ENCODE measurements around the gene PSMD9. TPM values are rescaled to one million over a fixed set of nuclear protein-coding genes. Genes with fewer than 3 reads are reported as not detected.

Gene PSMD9
- total and polyA plus RNA-seq, 2 experiments from 2014 or later = 32.7 to 36.3 TPM

- H3K27ac ChIP-seq (ENCODE audit: low read depth) = peak overlapping the region; percentile 56
These were observed 45.1 kb downstream of the PSMD9 start for GRCh38 chr12:121933522-121934308.

More at GRCh38 chr12:121933522-121934308, 45.1 kb downstream of the PSMD9 start:
- TF ChIP-seq, protein P1, sequence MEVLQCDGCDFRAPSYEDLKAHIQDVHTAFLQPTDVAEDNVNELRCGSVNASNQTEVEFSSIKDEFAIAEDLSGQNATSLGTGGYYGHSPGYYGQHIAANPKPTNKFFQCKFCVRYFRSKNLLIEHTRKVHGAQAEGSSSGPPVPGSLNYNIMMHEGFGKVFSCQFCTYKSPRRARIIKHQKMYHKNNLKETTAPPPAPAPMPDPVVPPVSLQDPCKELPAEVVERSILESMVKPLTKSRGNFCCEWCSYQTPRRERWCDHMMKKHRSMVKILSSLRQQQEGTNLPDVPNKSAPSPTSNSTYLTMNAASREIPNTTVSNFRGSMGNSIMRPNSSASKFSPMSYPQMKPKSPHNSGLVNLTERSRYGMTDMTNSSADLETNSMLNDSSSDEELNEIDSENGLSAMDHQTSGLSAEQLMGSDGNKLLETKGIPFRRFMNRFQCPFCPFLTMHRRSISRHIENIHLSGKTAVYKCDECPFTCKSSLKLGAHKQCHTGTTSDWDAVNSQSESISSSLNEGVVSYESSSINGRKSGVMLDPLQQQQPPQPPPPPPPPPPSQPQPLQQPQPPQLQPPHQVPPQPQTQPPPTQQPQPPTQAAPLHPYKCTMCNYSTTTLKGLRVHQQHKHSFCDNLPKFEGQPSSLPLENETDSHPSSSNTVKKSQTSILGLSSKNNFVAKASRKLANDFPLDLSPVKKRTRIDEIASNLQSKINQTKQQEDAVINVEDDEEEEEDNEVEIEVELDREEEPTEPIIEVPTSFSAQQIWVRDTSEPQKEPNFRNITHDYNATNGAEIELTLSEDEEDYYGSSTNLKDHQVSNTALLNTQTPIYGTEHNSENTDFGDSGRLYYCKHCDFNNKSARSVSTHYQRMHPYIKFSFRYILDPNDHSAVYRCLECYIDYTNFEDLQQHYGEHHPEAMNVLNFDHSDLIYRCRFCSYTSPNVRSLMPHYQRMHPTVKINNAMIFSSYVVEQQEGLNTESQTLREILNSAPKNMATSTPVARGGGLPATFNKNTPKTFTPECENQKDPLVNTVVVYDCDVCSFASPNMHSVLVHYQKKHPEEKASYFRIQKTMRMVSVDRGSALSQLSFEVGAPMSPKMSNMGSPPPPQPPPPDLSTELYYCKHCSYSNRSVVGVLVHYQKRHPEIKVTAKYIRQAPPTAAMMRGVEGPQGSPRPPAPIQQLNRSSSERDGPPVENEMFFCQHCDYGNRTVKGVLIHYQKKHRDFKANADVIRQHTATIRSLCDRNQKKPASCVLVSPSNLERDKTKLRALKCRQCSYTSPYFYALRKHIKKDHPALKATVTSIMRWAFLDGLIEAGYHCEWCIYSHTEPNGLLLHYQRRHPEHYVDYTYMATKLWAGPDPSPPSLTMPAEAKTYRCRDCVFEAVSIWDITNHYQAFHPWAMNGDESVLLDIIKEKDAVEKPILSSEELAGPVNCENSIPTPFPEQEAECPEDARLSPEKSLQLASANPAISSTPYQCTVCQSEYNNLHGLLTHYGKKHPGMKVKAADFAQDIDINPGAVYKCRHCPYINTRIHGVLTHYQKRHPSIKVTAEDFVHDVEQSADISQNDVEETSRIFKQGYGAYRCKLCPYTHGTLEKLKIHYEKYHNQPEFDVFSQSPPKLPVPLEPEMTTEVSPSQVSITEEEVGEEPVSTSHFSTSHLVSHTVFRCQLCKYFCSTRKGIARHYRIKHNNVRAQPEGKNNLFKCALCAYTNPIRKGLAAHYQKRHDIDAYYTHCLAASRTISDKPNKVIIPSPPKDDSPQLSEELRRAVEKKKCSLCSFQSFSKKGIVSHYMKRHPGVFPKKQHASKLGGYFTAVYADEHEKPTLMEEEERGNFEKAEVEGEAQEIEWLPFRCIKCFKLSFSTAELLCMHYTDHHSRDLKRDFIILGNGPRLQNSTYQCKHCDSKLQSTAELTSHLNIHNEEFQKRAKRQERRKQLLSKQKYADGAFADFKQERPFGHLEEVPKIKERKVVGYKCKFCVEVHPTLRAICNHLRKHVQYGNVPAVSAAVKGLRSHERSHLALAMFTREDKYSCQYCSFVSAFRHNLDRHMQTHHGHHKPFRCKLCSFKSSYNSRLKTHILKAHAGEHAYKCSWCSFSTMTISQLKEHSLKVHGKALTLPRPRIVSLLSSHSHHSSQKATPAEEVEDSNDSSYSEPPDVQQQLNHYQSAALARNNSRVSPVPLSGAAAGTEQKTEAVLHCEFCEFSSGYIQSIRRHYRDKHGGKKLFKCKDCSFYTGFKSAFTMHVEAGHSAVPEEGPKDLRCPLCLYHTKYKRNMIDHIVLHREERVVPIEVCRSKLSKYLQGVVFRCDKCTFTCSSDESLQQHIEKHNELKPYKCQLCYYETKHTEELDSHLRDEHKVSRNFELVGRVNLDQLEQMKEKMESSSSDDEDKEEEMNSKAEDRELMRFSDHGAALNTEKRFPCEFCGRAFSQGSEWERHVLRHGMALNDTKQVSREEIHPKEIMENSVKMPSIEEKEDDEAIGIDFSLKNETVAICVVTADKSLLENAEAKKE (CRISPR knock-in tag; IDR thresholded peaks at IDR 0.05) = 0 out of 2 replicates have a peak, but pooled peaks have one; percentile 34
- TF ChIP-seq CTCF (conservative IDR thresholded peaks at IDR 0.05; ENCODE audit: low read depth in 2 of 2) (peak; percentile 36 to 54), CREB1 (CRISPR knock-in tag; IDR thresholded peaks at IDR 0.05; ENCODE audit: low read depth) (peak; percentile 32; the same call in 1 of the 2 replicates), REST (IDR thresholded peaks at IDR 0.05; ENCODE audit: unreplicated experiment) (no peak)
- H3K27me3 ChIP-seq (ENCODE audit: insufficient read depth) = no peaks in the 10 kb centered on the region
- no peaks in the 10 kb centered on the region for H3K9me2 ChIP-seq (ENCODE audit: insufficient read depth)
- DNase-seq (ENCODE audit: low spot score) (peak; percentile 83), ATAC-seq (peak; percentile 98)
- H2AFZ ChIP-seq = peak overlapping the region; percentile 49
- H3K4me1 ChIP-seq (ENCODE audit: insufficient read depth) = peaks cover 14% of the 10 kb centered on the region
- H3K4me3 Mint-ChIP-seq = no peak overlapping the region
- peaks cover 21% of the 10 kb centered on the region for H3K4me1 Mint-ChIP-seq
- H3K27me3 Mint-ChIP-seq (ENCODE audit: insufficient read depth, low read depth, poor library complexity) = peaks cover 1% of the 10 kb centered on the region
- peak overlapping the region; percentile 39 for H3K4me2 ChIP-seq
- 0 out of 2 replicates have a peak, but pooled peaks cover 4% of the 10 kb centered on the region for H3F3A ChIP-seq (replicated peaks; ENCODE audit: low read depth)
- no peaks in the 10 kb centered on the region for H4K20me1 ChIP-seq (replicated peaks; ENCODE audit: insufficient read depth)
- no peaks in the 10 kb centered on the region for H3K79me2 ChIP-seq (replicated peaks; ENCODE audit: insufficient read depth)
- H3K9me3 Mint-ChIP-seq = no peaks in the 10 kb centered on the region; the same call in 2 of the 3 replicates
- no peaks in the 10 kb centered on the region; the same call in 1 of the 2 replicates for H3K36me3 ChIP-seq (ENCODE audit: insufficient read depth)
- peaks cover 4% of the 10 kb centered on the region; the same call in 1 of the 3 replicates for H3K36me3 Mint-ChIP-seq (ENCODE audit: low read depth)
- H3K4me3 ChIP-seq = no peak overlapping the region
- peak overlapping the region; percentile 54 for H3K27ac Mint-ChIP-seq

Data from GM23338 (cell line).